OCI-LY1 (cell line): ENCODE measurements around the gene ANXA2R.
"Not testable (repeated sequence)": the region's sequence is repeated elsewhere in the genome, so short reads cannot be mapped to it uniquely, and the experiment has no call there.

Experiments
- H2AFZ ChIP-seq: fragments of 200-600 bp; sonication (generic), shearing (Covaris generic); 2 replicates; pipeline ENCODE4 v1.6.0; 2014; ENCODE audit warnings: antibody characterized with exemption, mild to moderate bottlenecking, low read length
- H3F3A ChIP-seq: fragments of 200-600 bp; sonication (generic), shearing (Covaris generic); 2 replicates; pipeline ENCODE4 v1.6.0; 2014; ENCODE audit warnings: mild to moderate bottlenecking, antibody characterized with exemption, low read length, moderate library complexity; ENCODE audit not compliant: insufficient read depth
- H3K27ac ChIP-seq: fragments of 200-600 bp; sonication (generic); 2 replicates; pipeline ENCODE4 v1.5.1; 2014; ENCODE audit warnings: low read length, mixed run types, mild to moderate bottlenecking, low read depth; ENCODE audit not compliant: poor library complexity, severe bottlenecking
- H3K27me3 ChIP-seq: fragments of 200-600 bp; sonication (generic); 2 replicates; pipeline ENCODE4 v1.6.0; 2014; ENCODE audit warnings: antibody characterized with exemption, mild to moderate bottlenecking, low read length, moderate library complexity; ENCODE audit not compliant: insufficient read depth
- H3K36me3 ChIP-seq: fragments of 200-600 bp; sonication (generic); 2 replicates; pipeline ENCODE4 v1.6.1; 2014; ENCODE audit warnings: mild to moderate bottlenecking, antibody characterized with exemption, low read length, moderate library complexity, mixed read lengths; ENCODE audit not compliant: insufficient read depth
- H3K4me1 ChIP-seq: fragments of 200-600 bp; sonication (generic); 2 replicates; pipeline ENCODE4 v1.5.1; 2014; ENCODE audit warnings: mild to moderate bottlenecking, low read length, moderate library complexity; ENCODE audit not compliant: insufficient read depth, severe bottlenecking
- H3K4me2 ChIP-seq: fragments of 200-600 bp; sonication (generic), shearing (Covaris generic); 2 replicates; pipeline ENCODE4 v1.6.1; 2014; ENCODE audit warnings: low read length
- H3K4me3 ChIP-seq: fragments of 200-600 bp; sonication (generic); 2 replicates; pipeline ENCODE4 v1.5.1; 2014; ENCODE audit warnings: low read length, low read depth, mild to moderate bottlenecking, mixed read lengths; ENCODE audit not compliant: poor library complexity, severe bottlenecking
- H3K79me2 ChIP-seq: fragments of 200-600 bp; shearing (Covaris generic); 2 replicates; pipeline ENCODE4 v1.6.1; 2016; ENCODE audit warnings: mixed run types, low read length, mixed read lengths; ENCODE audit not compliant: insufficient read depth
- H3K9ac ChIP-seq: fragments of 200-600 bp; sonication (generic), shearing (Covaris generic); 2 replicates; pipeline ENCODE4 v1.6.1; 2014; ENCODE audit warnings: mild to moderate bottlenecking, low read length, mixed read lengths
- H3K9me2 ChIP-seq: fragments of 200-600 bp; sonication (generic), shearing (Covaris generic); 2 replicates; pipeline ENCODE4 v1.6.1; 2014; ENCODE audit warnings: low read depth, mild to moderate bottlenecking, low read length, mixed read lengths
- H3K9me3 ChIP-seq: fragments of 200-600 bp; shearing (Covaris generic); 2 replicates; pipeline ENCODE4 v1.6.1; 2014; ENCODE audit warnings: low read length, mixed read lengths
- H4K20me1 ChIP-seq: fragments of 200-600 bp; sonication (generic), shearing (Covaris generic); 2 replicates; pipeline ENCODE4 v1.6.0; 2016; ENCODE audit warnings: mild to moderate bottlenecking, low read length; ENCODE audit not compliant: insufficient read depth
- CTCF ChIP-seq: fragments of 200-600 bp; sonication (generic), shearing (Covaris generic); IDR thresholded peaks from 2 replicates; pipeline ENCODE4 v1.5.1; 2017; ENCODE audit warnings: mild to moderate bottlenecking, antibody characterized with exemption, low read length, moderate library complexity, mixed read lengths
- EZH2 ChIP-seq: fragments of 200-600 bp; sonication (generic), shearing (Covaris generic); IDR thresholded peaks from 2 replicates; pipeline ENCODE4 v1.8.0; 2017; ENCODE audit warnings: borderline replicate concordance, mixed run types, mild to moderate bottlenecking, antibody characterized with exemption, low read length, moderate library complexity, mixed read lengths

Gene ANXA2R

GRCh38 chr5:43078956-43079355 is 38.8 kb upstream of the ANXA2R start:
- Histone ChIP-seq H3K27ac (no peak overlapping the region), H3K9me3 (peaks cover under 1% of the 10 kb centered on the region; the same call in 1 of the 2 replicates), H3K36me3 (peaks cover 17% of the 10 kb centered on the region), H3K4me1 (peaks cover 15% of the 10 kb centered on the region), H3K4me3 (no peak overlapping the region), H3K4me2 (no peak overlapping the region), H2AFZ (no peak overlapping the region), H3K27me3 (no peaks in the 10 kb centered on the region), H3K9me2 (no peaks in the 10 kb centered on the region), H3K9ac (no peak overlapping the region), H4K20me1 (no peaks in the 10 kb centered on the region), H3F3A (no peaks in the 10 kb centered on the region), H3K79me2 (no peaks in the 10 kb centered on the region)
- no peak for TF ChIP-seq EZH2

GRCh38 chr5:43077446-43078191 is 37.5 kb upstream of the ANXA2R start:
- H3K9me3 ChIP-seq, H3K9me2 ChIP-seq, H3F3A ChIP-seq, H3K4me3 ChIP-seq, H3K27ac ChIP-seq, H3K79me2 ChIP-seq, H3K4me2 ChIP-seq, H3K27me3 ChIP-seq, H4K20me1 ChIP-seq, H3K9ac ChIP-seq, H2AFZ ChIP-seq: not testable (repeated sequence)
- Histone ChIP-seq H3K36me3 (peaks cover 17% of the 10 kb centered on the region), H3K4me1 (peaks cover 16% of the 10 kb centered on the region)

- Histone ChIP-seq H3K79me2 (no peaks in the 10 kb centered on the region), H4K20me1 (no peaks in the 10 kb centered on the region), H2AFZ (no peak overlapping the region), H3K9me2 (no peaks in the 10 kb centered on the region), H3K9me3 (no peaks in the 10 kb centered on the region), H3K27me3 (no peaks in the 10 kb centered on the region), H3F3A (no peaks in the 10 kb centered on the region), H3K4me3 (no peak overlapping the region), H3K4me2 (no peak overlapping the region; the same call in 1 of the 2 replicates), H3K9ac (no peak overlapping the region), H3K36me3 (peaks cover 24% of the 10 kb centered on the region), H3K4me1 (peaks cover 16% of the 10 kb centered on the region), H3K27ac (peak overlapping the region; percentile 39)
- TF ChIP-seq CTCF = no peak
- TF ChIP-seq EZH2 = no peak
Observed at GRCh38 chr5:43075319-43076293, 35.5 kb upstream of the ANXA2R start.

- H3K36me3 ChIP-seq = peaks cover 24% of the 10 kb centered on the region
- H3F3A ChIP-seq = no peaks in the 10 kb centered on the region
- peak overlapping the region; percentile 39 for H3K27ac ChIP-seq
- no peak overlapping the region for H3K9ac ChIP-seq
- H3K4me3 ChIP-seq = no peak overlapping the region
- no peaks in the 10 kb centered on the region for H4K20me1 ChIP-seq
- H2AFZ ChIP-seq = no peak overlapping the region
- H3K79me2 ChIP-seq = no peaks in the 10 kb centered on the region
- no peaks in the 10 kb centered on the region for H3K27me3 ChIP-seq
- H3K9me2 ChIP-seq = no peaks in the 10 kb centered on the region
- no peak overlapping the region; the same call in 1 of the 2 replicates for H3K4me2 ChIP-seq
- H3K4me1 ChIP-seq = peaks cover 16% of the 10 kb centered on the region
- H3K9me3 ChIP-seq = no peaks in the 10 kb centered on the region
- TF ChIP-seq CTCF = no peak
- TF ChIP-seq EZH2 = no peak
Observed at GRCh38 chr5:43074987-43075318, 34.8 kb upstream of the ANXA2R start.
